H1 (cell line): ENCODE measurements around the gene ANAPC13. TPM values are rescaled to one million over a fixed set of nuclear protein-coding genes. Genes with fewer than 3 reads are reported as not detected.

Experiments
- CTCF ChIA-PET: fragments of 300-600 bp; sonication (Branson Sonifier 250); formaldehyde crosslinking; loops from one replicate; lab custom pipeline; 2021; ENCODE audit not compliant: partially characterized antibody; lab: Charles Lee
- POLR2A ChIA-PET: fragments of 300-600 bp; sonication (Branson Sonifier 250); formaldehyde crosslinking; loops from one replicate; lab custom pipeline; 2021; ENCODE audit warnings: inconsistent platforms; ENCODE audit not compliant: partially characterized antibody; lab: Charles Lee
- DNase-seq, 2 experiments: peaks; one replicate each; pipeline versions ENCODE4 v3.0.0 to v3.0.0-alpha.2; 2010 to 2022; ENCODE audit warnings: low spot score in 2 of 2, low read depth in 1 of 2, mixed read lengths in 1 of 2
- FAIRE-seq: peaks from 2 replicates; lab custom pipeline; 2011; peaks lifted over from hg19 to GRCh38; lab: Jason Lieb, UNC
- H2AFZ ChIP-seq: 2 replicates; pipeline ENCODE4 v1.8.1; 2012; ENCODE audit warnings: low read length, inconsistent platforms
- H2AK5ac ChIP-seq: 2 replicates; pipeline ENCODE4 v1.6.1; 2013; ENCODE audit warnings: low read depth, low read length
- H2BK120ac ChIP-seq: replicated peaks from 2 replicates; pipeline ENCODE3; 2013; ENCODE audit warnings: low read depth, low read length, inconsistent platforms
- H2BK12ac ChIP-seq: 2 replicates; pipeline ENCODE4 v1.6.1; 2013; ENCODE audit warnings: low read depth, low read length
- H2BK15ac ChIP-seq: 2 replicates; pipeline ENCODE4 v1.6.1; 2013; ENCODE audit warnings: low read length
- H2BK20ac ChIP-seq: 2 replicates; pipeline ENCODE4 v1.6.1; 2013; ENCODE audit warnings: low read length
- H2BK5ac ChIP-seq: 2 replicates; pipeline ENCODE4 v1.6.1; 2013; ENCODE audit warnings: low read depth, low read length
- H3K14ac ChIP-seq: 2 replicates; pipeline ENCODE4 v1.6.1; 2013; ENCODE audit warnings: inconsistent platforms; ENCODE audit not compliant: insufficient read length
- H3K18ac ChIP-seq: 2 replicates; pipeline ENCODE4 v1.6.1; 2013; ENCODE audit warnings: low read length; ENCODE audit errors: extremely low read depth
- H3K23ac ChIP-seq: 2 replicates; pipeline ENCODE4 v1.6.1; 2013; ENCODE audit warnings: inconsistent platforms; ENCODE audit not compliant: insufficient read length
- H3K23me2 ChIP-seq: 2 replicates; pipeline ENCODE4 v1.6.1; 2013; ENCODE audit warnings: low read depth, low read length
- H3K27ac ChIP-seq: 2 replicates; pipeline ENCODE4 v1.6.1; 2011; ENCODE audit warnings: low read depth, low read length, inconsistent platforms
- H3K27me3 ChIP-seq, 4 experiments: replicated peaks in 1 of 4; 1 replicate in 1 of 4; 2 replicates in 3 of 4; pipeline versions ENCODE4 v1.6.1 to v1.8.1; 2011 to 2013; ENCODE audit warnings: low read length in 3 of 4, mild to moderate bottlenecking in 3 of 4, inconsistent platforms in 2 of 4, mixed read lengths in 2 of 4, moderate library complexity in 1 of 4; ENCODE audit not compliant: control insufficient read depth in 3 of 4, insufficient read depth in 3 of 4; ENCODE audit errors: extremely low read depth in 1 of 4
- H3K36me3 ChIP-seq, 4 experiments: 2 replicates each; pipeline versions ENCODE4 v1.6.1 to v1.8.1; 2011 to 2013; ENCODE audit warnings: mild to moderate bottlenecking in 4 of 4, low read length in 3 of 4, moderate library complexity in 2 of 4, control low read depth in 1 of 4, inconsistent platforms in 1 of 4; ENCODE audit not compliant: insufficient read depth in 4 of 4, control insufficient read depth in 2 of 4
- H3K4ac ChIP-seq: replicated peaks from 2 replicates; pipeline ENCODE3; 2013; ENCODE audit warnings: low read length, low read depth, mixed read lengths, inconsistent platforms; ENCODE audit not compliant: insufficient read length
- H3K4me1 ChIP-seq, 4 experiments: replicated peaks in 1 of 4; 1 replicate in 1 of 4; 2 replicates in 3 of 4; pipeline versions ENCODE4 v1.6.1 to v1.8.1; 2011 to 2013; ENCODE audit warnings: low read length in 3 of 4, inconsistent platforms in 2 of 4, mixed read lengths in 1 of 4; ENCODE audit not compliant: insufficient read depth in 4 of 4, control insufficient read depth in 3 of 4
- H3K4me2 ChIP-seq, 2 experiments: 2 replicates each; pipeline versions ENCODE4 v1.6.1 to v1.8.1; 2011 to 2013; ENCODE audit warnings: low read depth in 2 of 2, low read length in 2 of 2, control low read depth in 1 of 2, inconsistent platforms in 1 of 2, mild to moderate bottlenecking in 1 of 2; ENCODE audit not compliant: insufficient read depth in 1 of 2
- H3K4me3 ChIP-seq, 4 experiments: fragments of 200-600, 300-600 bp in 1 of 4; sonication (generic), shearing (Covaris generic), sonication (Bioruptor Twin) in 1 of 4; 2 replicates each; pipeline versions ENCODE4 v1.5.1 to v1.8.1; 2011 to 2016; ENCODE audit warnings: low read length in 4 of 4, low read depth in 3 of 4, control low read depth in 2 of 4, inconsistent platforms in 2 of 4, mild to moderate bottlenecking in 2 of 4, mixed read lengths in 1 of 4, moderate library complexity in 1 of 4; ENCODE audit not compliant: insufficient read depth in 2 of 4; ENCODE audit errors: extremely low read depth in 1 of 4
- H3K56ac ChIP-seq: replicated peaks from 2 replicates; pipeline ENCODE3; 2013; ENCODE audit warnings: low read depth, mild to moderate bottlenecking, mixed read lengths, low read length, inconsistent platforms; ENCODE audit not compliant: insufficient read length
- H3K79me1 ChIP-seq: 2 replicates; pipeline ENCODE4 v1.6.1; 2013; ENCODE audit warnings: low read depth, low read length, control low read depth
- H3K79me2 ChIP-seq, 2 experiments: 2 replicates each; pipeline versions ENCODE4 v1.6.1 to v1.8.1; 2012 to 2013; ENCODE audit warnings: low read length in 2 of 2, mild to moderate bottlenecking in 2 of 2, inconsistent platforms in 1 of 2; ENCODE audit not compliant: insufficient read depth in 2 of 2, control insufficient read depth in 1 of 2
- H3K9ac ChIP-seq, 4 experiments: replicated peaks in 1 of 4; 1 replicate in 1 of 4; 2 replicates in 3 of 4; pipeline versions ENCODE4 v1.6.1 to v1.8.1; 2011 to 2013; ENCODE audit warnings: low read depth in 3 of 4, low read length in 3 of 4, control low read depth in 2 of 4, mild to moderate bottlenecking in 2 of 4, moderate library complexity in 2 of 4, inconsistent platforms in 1 of 4; ENCODE audit errors: extremely low read depth in 1 of 4
- H3K9me3 ChIP-seq, 2 experiments: 2 replicates each; pipeline versions ENCODE4 v1.6.1 to v1.8.1; 2012 to 2013; ENCODE audit warnings: mild to moderate bottlenecking in 2 of 2, moderate library complexity in 2 of 2, control low read depth in 1 of 2, inconsistent platforms in 1 of 2, low read depth in 1 of 2, low read length in 1 of 2, mixed read lengths in 1 of 2; ENCODE audit not compliant: insufficient read depth in 2 of 2
- H4K20me1 ChIP-seq, 2 experiments: replicated peaks in 1 of 2; 2 replicates each; pipeline versions ENCODE3 to v1.8.1; 2011 to 2013; ENCODE audit warnings: inconsistent platforms in 2 of 2, low read length in 2 of 2, mild to moderate bottlenecking in 1 of 2; ENCODE audit not compliant: insufficient read depth in 2 of 2, control insufficient read depth in 1 of 2
- H4K5ac ChIP-seq: 2 replicates; pipeline ENCODE4 v1.6.1; 2013; ENCODE audit warnings: low read length, low read depth, mixed read lengths, inconsistent platforms; ENCODE audit not compliant: insufficient read length
- H4K8ac ChIP-seq: 2 replicates; pipeline ENCODE4 v1.8.0; 2013; ENCODE audit warnings: mild to moderate bottlenecking, moderate library complexity, low read length, inconsistent platforms; ENCODE audit not compliant: insufficient read depth; ENCODE audit errors: extremely low read depth
- H4K91ac ChIP-seq: replicated peaks from 2 replicates; pipeline ENCODE3; 2013; ENCODE audit warnings: low read length, mixed read lengths, inconsistent platforms; ENCODE audit not compliant: insufficient read length
- BACH1 ChIP-seq: IDR thresholded peaks from 2 replicates; pipeline ENCODE4 v1.6.1; 2012; ENCODE audit warnings: low read length, improper control_type of control experiment
- JUND ChIP-seq: IDR thresholded peaks from 2 replicates; pipeline ENCODE4 v1.6.1; 2011; ENCODE audit warnings: mild to moderate bottlenecking, improper control_type of control experiment, low read length
- WGBS, 2 experiments: shearing (Covaris generic) in 1 of 2; methylation state at CpG; one replicate each; pipeline versions ENCODE4 v1.1.6 to v1.1.7; 2013 to 2015; ENCODE audit warnings: low lambda C conversion rate in 2 of 2, mixed read lengths in 2 of 2, inconsistent platforms in 1 of 2, low coverage in 1 of 2, missing lambda C conversion rate in 1 of 2; ENCODE audit not compliant: insufficient replicate concordance in 2 of 2, insufficient coverage in 1 of 2, insufficient read length in 1 of 2; ENCODE audit errors: extremely low coverage in 1 of 2, missing lambda C conversion rate in 1 of 2; 5-methylcytosine and 5-hydroxymethylcytosine counted together
- polyA plus RNA-seq, 7 experiments: library from polyadenylated mRNA; depleted of rRNA in 3 of 7; stranded (reverse) in 5 of 7; unstranded in 2 of 7; fragments of >200 nt in 5 of 7; fragments of 200-250 nt in 2 of 7; gene quantifications; 1 replicate in 5 of 7; 2 replicates in 1 of 7; 4 replicates in 1 of 7; pipeline versions ENCODE4 v1.2.1 to v1.2.3, GENCODE V29; 2011 to 2013; ENCODE audit warnings: missing spikeins in 2 of 7, mixed read lengths in 2 of 7
- total RNA-seq: library from RNA; stranded (reverse); fragmentation: NEBNext Ultra II Directional; extraction: Animal tissue kit (Norgen Biotek cat#: 25700); gene quantifications from 2 replicates; pipeline ENCODE4 v1.2.1, GENCODE V29; 2021

Gene ANAPC13
- total and polyA plus RNA-seq, 2 of the 8 experiments (the other 6 are each of a cell fraction or from before 2014, with no cell fraction given), result 33.3 to 34.0 TPM

GRCh38 chr3:134535186-134535970 is 49.6 kb upstream of the ANAPC13 start:
- Histone ChIP-seq H3K23ac (no peak overlapping the region), H3K79me2 (no peaks in the 10 kb centered on the region), H3K9ac (no peak overlapping the region), H4K5ac (no peak overlapping the region), H4K91ac (no peak overlapping the region), H3K23me2 (no peaks in the 10 kb centered on the region; the same call in 1 of the 2 replicates), H2AFZ (no peak overlapping the region), H2BK20ac (no peak overlapping the region), H2BK15ac (no peak overlapping the region), H3K18ac (no peak overlapping the region), H3K4me1 (no peaks in the 10 kb centered on the region), H2BK120ac (no peak overlapping the region), H4K20me1 (no peaks in the 10 kb centered on the region), H3K14ac (no peak overlapping the region), H2BK5ac (no peak overlapping the region), H3K9me3 (no peaks in the 10 kb centered on the region), H2AK5ac (no peak overlapping the region), H3K4ac (no peak overlapping the region), H3K27ac (no peak overlapping the region), H3K56ac (no peak overlapping the region), H3K4me2 (no peak overlapping the region), H3K27me3 (no peaks in the 10 kb centered on the region), H4K8ac (no peak overlapping the region), H3K4me3 (no peak overlapping the region), H3K36me3 (peaks cover 0 to 3% (median 1%) of the 10 kb centered on the region in 4 experiments; a peak in 2 of 8 replicates), H2BK12ac (no peak overlapping the region), H3K79me1 (no peaks in the 10 kb centered on the region)
- DNase-seq (no peak), FAIRE-seq (no peak)
- TF ChIP-seq BACH1 (no peak), JUND (no peak)
- CTCF ChIA-PET, result interaction anchor here (1.0 kb wide), 1 partner anchor 323 kb away, joined by 3 read pairs; no protein-coding TSS in a partner anchor
- 90% methylated on average over 4 of the region's 4 CpGs; no CpG with 5 or more reads in 1 of the 2 experiments for WGBS, 2 experiments
- POLR2A ChIA-PET, result no interaction called here
